ENCODE data around the gene API5. TPM values are rescaled to one million over a fixed set of nuclear protein-coding genes. Genes with fewer than 3 reads are reported as not detected.

The API5 gene
- total and polyA plus RNA-seq, 2 experiments from 2014 or later, result 36.1 to 144 TPM

GRCh38 chr11:43298397-43298796 lies 13.4 kb upstream of the API5 start (continued):
- TF ChIP-seq ETS1 (IDR thresholded peaks at IDR 0.05) (no peak), CTCF (conservative IDR thresholded peaks at IDR 0.05; ENCODE audit: low read depth in 2 of 2) (no peak), CREB1 (CRISPR knock-in tag; IDR thresholded peaks at IDR 0.05; ENCODE audit: low read depth) (no peak), EZH2phosphoT487 (IDR thresholded peaks at IDR 0.05; ENCODE audit: unreplicated experiment) (no peak), STAT1 (IDR thresholded peaks at IDR 0.05; ENCODE audit: unreplicated experiment) (no peak), JUNB (IDR thresholded peaks at IDR 0.05; ENCODE audit: unreplicated experiment) (no peak)

- Histone ChIP-seq H3F3A (replicated peaks; ENCODE audit: low read depth) (peaks cover 5% of the 10 kb centered on the region; the same call in 1 of the 2 replicates), H3K9me2 (ENCODE audit: insufficient read depth) (no peaks in the 10 kb centered on the region), H3K4me1 (ENCODE audit: insufficient read depth) (peaks cover 8% of the 10 kb centered on the region; the same call in 1 of the 2 replicates), H2AFZ (no peak overlapping the region), H4K20me1 (replicated peaks; ENCODE audit: insufficient read depth) (peaks cover 13% of the 10 kb centered on the region; the same call in 1 of the 2 replicates), H3K36me3 (ENCODE audit: insufficient read depth) (peaks cover 9% of the 10 kb centered on the region), H3K4me3 (no peak overlapping the region), H3K27ac (ENCODE audit: low read depth) (no peak overlapping the region), H3K79me2 (replicated peaks; ENCODE audit: insufficient read depth) (peaks cover 78% of the 10 kb centered on the region), H3K4me2 (no peak overlapping the region), H3K27me3 (ENCODE audit: insufficient read depth) (no peaks in the 10 kb centered on the region)
- H3K9me3 Mint-ChIP-seq, result no peaks in the 10 kb centered on the region
- TF ChIP-seq ZNF331 (CRISPR knock-in tag; IDR thresholded peaks at IDR 0.05; ENCODE audit: low read depth) (no peak), EZH2 (IDR thresholded peaks at IDR 0.05; ENCODE audit: low read depth, unreplicated experiment) (no peak), ZNF462 (CRISPR knock-in tag; IDR thresholded peaks at IDR 0.05) (no peak), CREB1 (CRISPR knock-in tag; IDR thresholded peaks at IDR 0.05; ENCODE audit: low read depth) (no peak), EZH2phosphoT487 (IDR thresholded peaks at IDR 0.05; ENCODE audit: unreplicated experiment) (no peak), ZNF114 (CRISPR knock-in tag; IDR thresholded peaks at IDR 0.05) (no peak)
- ATAC-seq (no peak), DNase-seq (ENCODE audit: low spot score) (no peak)
- H3K27me3 Mint-ChIP-seq (ENCODE audit: insufficient read depth, low read depth, poor library complexity), result no peaks in the 10 kb centered on the region
- H3K4me3 Mint-ChIP-seq, result no peak overlapping the region
- peaks cover 13% of the 10 kb centered on the region for H3K36me3 Mint-ChIP-seq (ENCODE audit: low read depth)
- H3K27ac Mint-ChIP-seq, result no peak overlapping the region
- H3K4me1 Mint-ChIP-seq, result peaks cover 9% of the 10 kb centered on the region
Measured at GRCh38 chr11:43315966-43316365, 4.2 kb downstream of the API5 start.
